ENCODE measurements around the gene ZFP69B.
A peak's percentile ranks its signal among the peaks of the same experiment; 100 is the strongest.

Gene ZFP69B

DNA sequence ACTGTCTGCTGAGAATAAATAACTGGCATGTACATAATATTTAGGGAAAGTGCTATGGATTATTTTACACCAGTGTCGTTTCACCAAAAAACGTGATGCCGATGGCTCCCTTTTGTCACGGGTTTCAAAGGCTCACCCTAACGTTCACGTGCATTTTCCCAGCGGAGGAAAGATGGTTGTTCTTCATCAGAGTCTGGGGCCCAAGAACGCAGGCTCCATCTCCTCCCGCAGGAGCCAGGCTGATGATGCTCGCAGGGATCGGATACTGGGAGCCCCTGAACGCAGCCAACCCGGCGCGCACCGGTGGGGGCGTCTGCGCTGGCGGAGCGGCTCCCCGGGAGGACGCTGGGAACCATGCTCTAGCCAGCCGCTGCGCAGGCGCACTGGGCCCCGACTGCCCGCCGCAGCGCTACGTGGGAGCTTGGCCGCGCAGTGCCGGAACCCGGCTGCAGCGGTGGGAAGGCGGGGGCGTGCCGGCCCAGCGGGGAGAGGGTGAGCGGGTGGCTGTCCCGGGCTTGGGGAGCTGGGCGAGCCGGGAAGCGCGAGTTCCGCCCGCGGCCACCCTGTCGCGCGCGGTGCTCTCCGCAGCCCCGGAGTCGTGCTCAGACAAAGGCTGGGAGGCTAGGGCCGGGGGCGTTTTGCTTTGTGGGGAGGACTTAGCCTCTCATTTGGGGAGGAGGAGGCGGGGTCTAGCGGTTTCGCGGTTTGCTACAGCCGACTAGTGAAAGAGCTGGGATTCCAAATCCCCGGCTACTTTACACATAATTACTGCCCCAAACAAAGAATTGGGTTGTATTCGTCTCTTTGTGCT, at the start of gene ZFP69B:
TSS of gene ZFP69B (plus strand) at position 793 of the 811 bp plus-strand sequence. CDS start 486 bp downstream, outside the sequence.
- DNase-seq (ENCODE audit: low read depth in 2 of 2, low spot score in 1 of 2) = peak; percentile 72 to 82

DNA sequence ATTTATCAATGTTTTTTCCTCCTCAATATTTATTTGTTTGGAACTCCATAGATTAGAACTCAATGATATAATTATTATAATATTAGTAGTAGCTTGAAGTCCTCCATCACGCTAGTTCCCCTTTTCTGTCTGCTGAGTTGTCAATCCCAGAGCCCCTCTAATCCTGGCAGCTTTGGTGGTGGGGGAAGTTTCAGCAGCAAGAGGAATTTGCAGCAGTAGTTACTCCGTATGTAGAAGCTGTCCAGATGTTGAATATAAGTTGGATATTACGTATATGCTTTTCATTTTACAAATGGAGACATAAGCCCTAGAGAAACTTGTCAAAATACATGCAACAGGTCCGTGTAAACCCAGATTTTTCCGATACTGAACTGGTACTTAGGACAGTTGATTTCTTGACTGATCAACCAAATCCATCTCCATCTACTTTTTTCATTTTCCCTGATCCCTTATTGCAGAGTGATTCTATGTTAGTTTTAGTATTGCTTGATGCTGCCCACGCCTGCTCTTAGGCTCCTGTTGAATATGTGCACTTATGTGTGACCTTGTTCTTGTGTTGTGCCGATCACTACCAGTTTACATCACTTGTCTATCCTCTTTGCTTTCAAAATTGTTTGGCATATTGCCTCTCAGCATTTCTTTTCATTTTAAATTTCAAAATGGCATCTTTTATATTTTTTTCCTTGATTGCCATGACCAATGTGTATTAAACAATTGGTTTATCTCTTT, 48.6 kb upstream of the ZFP69B start:
- no peak for DNase-seq (ENCODE audit: low read depth in 2 of 2, low spot score in 1 of 2)

DNA sequence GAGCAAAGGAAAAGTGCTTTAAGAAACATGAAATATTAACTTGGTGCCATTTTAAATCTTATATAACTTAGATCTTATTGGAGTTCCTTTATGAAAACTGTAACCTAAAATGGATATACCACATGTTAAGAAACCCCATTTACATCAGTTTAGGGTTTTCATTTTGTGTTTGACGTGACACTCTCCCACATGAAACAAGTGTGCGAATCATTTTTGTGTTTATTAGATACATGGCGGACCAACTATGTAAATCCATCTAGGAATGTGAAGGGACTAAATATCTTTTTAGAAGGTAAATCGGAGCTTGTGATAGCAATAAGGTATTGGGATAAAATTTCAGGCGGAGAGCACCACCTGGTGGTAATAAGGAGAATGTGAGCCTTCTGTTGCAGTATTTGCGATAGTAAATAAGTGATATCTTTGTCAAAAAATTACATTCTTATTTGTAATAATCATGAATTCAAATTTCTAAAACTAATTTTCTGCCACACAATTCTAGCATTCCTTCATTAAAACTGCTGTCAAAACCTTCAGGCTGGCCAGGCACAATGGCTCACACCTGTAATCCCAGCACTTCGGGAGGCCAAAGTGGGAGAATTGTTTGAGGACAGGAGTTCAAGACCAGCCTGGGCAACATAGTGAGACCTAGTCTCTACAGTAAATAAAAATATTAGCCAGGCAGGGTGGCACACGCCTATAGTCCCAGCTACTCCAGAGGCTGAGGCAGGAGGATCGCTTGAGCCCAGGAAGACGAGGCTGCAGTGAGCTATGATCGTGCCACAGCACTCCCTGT, 45.4 kb upstream of the ZFP69B start:
- no peak for DNase-seq (ENCODE audit: low read depth in 2 of 2, low spot score in 1 of 2)

DNA sequence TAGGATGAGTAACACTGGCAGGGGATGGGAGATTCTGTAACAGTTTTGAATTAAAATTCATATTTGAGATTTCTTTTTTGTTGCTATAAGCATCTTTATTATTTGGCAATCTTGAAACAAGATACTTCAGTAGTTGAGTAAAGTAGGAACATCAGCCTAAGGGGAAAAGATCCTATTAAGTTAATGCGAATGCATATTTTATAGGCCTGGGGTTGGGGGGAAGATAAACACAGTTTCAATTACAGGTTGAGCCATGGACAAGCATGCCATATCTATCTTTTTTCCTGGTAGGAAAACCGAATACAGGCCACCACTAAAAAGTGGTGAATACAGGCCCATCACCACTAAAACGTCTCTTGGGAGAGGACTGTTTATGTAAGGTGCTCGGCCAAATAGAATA, 44.5 kb upstream of the ZFP69B start:
- no peak for DNase-seq (ENCODE audit: low read depth in 2 of 2, low spot score in 1 of 2)

DNA sequence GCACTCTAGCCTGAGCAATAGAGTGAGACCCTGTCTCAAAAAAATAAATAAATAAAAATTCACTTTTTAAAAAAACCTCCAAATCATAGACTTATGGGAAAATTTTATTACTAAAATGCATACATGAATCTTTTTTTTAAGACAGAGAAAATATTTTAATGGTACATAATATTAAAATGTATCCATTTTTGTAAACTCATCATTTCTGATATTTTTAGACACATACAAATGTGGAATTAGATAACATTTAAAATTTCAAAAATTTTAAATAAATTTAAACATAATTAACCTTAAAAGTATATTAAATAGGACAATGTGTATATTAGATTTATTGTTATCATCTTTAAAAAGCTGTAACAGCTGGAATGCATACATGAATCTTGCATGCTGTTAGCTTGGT, 42.8 kb upstream of the ZFP69B start:
- DNase-seq (ENCODE audit: low read depth in 2 of 2, low spot score in 1 of 2) = no peak

DNA sequence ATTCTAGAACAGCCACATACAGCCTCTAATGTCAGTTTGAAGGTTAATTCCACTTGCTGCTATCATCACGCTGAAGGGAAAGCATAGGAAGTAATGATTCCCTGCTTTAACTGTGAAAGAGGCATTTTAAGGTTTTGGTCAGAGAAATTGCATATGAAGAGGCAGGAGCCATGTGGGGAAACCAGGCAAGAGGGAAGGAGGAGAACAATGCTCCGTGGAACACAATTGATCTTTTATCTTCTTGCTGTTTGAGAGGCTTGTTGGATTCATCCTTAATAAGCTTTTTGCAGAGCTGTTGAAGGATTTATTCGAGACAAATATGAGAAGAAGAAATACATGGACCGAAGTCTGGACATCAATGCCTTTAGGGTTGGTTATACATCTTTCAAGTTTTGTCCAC, 40.8 kb upstream of the ZFP69B start:
- DNase-seq (ENCODE audit: low read depth in 2 of 2, low spot score in 1 of 2) = no peak

DNA sequence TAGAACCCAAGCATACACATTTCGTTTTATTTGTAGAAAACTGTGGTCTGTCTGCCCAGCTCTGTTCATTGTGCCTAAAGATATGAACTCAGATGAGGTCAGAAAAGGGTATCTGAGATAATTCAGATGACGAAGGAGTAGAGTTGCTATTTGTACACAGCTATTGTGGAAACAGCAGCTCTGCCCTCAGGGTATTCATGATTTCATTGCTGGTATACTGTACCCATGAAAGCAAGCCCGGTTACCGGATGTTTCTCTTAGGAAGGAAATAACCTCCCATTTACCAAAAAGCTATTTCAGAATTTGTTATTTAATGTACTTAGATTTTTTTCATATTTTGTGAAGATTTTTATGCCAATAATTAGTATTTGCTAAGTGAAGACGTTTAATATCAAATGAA, 39.0 kb upstream of the ZFP69B start:
- DNase-seq (ENCODE audit: low read depth in 2 of 2, low spot score in 1 of 2) = no peak

DNA sequence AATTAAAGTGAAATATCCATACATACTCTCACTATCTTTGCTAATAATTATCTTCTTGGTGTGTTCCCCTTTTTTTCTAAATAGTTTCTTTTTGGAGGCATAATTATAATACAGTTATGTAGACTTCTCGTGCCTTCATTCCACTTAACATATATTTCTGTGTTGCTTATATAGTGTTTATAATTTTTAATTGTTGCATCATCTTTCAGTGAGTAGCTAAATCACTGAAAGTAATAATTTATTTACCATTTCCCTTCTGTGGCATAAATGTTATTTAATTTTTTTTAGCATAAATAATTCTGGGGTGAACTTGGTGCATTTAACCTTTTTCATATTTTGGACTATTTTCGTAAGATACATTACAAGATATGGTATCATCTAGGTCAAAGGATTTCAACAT, 38.4 kb upstream of the ZFP69B start:
- no peak for DNase-seq (ENCODE audit: low read depth in 2 of 2, low spot score in 1 of 2)

DNA sequence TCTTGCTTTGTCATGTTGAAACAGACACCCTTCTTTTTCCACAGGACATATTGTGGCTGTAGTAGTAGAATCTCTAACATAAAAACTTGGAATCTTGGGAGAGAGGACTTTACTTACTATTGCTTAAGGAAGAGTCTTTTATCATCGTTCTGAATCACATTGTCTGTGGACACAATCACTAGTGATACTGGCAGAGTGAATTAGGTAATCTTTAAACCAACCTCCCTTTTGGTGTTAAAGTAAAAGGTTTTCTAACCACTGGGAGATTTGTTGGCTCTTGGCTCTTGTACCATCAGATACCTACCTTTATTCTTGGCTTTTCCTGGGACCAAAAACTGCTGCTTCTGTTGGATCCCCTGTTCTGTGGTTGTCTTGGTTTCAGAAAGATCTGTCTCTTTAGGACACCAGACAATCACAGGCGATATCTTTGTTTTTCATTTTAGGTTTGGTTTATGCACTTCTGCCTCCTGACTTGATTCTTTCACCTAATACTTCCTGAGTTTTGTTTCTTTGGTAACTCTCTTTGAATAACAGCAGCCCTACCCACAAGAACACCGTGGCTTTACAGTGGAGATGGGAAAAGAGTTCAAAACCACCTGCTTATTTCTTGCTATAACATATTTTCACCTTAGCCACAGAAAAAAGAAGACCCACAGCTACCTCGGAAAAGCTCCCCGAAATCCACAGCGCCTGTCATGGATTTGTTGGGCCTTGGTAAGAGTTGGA, 36.6 kb upstream of the ZFP69B start:
- DNase-seq (ENCODE audit: low read depth in 2 of 2, low spot score in 1 of 2) = no peak

DNA sequence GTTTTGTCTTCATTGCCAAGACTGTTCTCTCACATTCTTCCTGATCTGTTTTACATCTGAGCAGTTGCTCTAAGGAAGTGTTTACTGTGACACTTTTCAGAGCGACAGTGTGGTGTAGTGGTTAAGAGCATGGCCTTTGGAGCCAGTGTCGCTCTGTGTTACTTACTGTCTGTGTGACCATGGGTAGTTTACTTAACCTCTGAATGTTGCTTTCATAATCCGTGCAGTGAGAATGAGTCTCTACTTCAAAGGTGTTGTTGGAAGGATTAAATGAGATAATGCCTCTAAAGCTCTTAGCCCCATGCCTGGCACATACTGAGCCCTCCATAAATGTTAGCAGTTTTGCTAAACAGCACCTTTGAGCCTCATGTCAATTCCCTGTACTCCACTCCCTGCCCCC, 35.9 kb upstream of the ZFP69B start:
- DNase-seq (ENCODE audit: low read depth in 2 of 2, low spot score in 1 of 2) = no peak

DNA sequence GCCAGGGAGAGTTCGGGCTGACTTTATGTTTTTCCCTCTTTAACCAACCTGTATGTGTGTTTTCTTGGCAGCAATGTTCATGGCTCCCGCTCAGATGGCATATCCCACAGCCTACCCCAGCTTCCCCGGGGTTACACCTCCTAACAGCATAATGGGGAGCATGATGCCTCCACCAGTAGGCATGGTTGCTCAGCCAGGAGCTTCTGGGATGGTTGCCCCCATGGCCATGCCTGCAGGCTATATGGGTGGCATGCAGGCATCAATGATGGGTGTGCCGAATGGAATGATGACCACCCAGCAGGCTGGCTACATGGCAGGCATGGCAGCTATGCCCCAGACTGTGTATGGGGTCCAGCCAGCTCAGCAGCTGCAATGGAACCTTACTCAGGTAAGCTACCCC, 33.6 kb upstream of the ZFP69B start:
- DNase-seq (ENCODE audit: low read depth in 2 of 2, low spot score in 1 of 2) = no peak

DNA sequence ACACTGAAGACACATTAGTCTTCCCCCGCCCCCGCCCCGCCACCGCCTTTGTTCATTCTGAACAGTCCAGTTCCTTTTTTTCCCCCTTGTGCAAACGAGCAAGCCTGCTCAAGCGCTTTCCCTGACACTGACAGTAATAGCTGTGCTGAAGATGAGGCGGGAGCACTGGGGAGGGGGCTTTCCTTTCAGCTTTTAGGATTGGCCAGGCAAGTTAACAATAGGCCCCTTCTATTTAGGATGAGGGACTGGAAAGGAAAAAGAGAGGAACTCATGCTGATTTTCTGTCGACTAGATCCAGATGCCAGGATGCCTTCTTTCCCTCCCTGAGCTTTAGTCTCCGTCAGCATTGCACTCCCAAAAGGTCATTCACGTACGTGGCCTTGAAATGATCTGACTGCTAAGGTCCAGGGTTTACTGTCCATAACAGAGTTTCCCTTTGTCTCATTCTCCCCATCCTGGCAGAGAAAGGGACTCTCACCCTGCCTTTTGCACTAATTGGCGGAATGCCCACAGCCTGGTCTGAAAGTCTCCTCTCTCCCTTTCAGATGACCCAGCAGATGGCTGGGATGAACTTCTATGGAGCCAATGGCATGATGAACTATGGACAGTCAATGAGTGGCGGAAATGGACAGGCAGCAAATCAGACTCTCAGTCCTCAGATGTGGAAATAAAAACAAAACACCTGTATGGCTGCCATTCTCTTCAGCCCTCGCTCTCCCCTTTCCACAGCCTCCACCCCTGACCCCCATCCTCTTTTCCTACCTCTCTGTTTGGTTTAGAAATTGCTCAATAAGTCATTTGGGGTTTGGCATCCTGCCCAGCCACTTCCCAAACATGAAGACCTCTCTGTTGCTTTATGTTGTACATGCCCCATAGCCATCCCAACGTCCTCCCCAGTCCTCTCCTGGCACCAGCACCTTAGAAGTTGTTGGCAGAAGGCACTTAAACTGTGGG, 28.6 kb upstream of the ZFP69B start:
- no peak for DNase-seq (ENCODE audit: low read depth in 2 of 2, low spot score in 1 of 2)

DNA sequence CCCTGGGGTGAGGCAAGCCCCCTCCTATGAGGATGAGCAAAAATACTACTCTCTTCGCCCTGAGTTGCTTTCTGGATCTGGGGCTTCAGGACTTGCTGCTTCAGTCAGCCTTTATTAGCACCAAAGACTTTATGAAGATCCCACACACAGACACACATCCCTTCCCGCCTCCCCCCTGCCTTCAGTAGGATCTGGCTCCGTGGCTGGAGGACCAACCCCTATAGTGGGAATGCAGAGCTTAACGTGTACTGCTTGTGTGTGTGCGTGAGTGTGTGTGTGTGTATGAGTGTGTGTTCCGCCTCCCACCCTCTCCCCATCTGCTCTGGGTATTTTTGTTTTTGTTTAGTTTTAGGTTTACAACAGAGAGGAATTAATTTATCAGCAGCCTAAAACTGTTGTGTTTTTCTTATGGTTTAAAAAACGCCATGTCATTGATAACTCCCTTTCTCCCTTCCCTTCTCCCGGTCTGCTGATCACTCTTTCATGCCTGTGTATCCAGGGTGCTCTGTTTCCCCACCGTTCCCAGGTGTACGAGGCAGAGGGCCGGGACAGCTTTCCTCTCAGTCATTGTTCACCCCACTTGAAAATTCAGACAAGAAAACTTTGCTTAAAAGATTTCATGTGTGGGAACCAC, 27.5 kb upstream of the ZFP69B start:
- DNase-seq (ENCODE audit: low read depth in 2 of 2, low spot score in 1 of 2) = no peak

DNA sequence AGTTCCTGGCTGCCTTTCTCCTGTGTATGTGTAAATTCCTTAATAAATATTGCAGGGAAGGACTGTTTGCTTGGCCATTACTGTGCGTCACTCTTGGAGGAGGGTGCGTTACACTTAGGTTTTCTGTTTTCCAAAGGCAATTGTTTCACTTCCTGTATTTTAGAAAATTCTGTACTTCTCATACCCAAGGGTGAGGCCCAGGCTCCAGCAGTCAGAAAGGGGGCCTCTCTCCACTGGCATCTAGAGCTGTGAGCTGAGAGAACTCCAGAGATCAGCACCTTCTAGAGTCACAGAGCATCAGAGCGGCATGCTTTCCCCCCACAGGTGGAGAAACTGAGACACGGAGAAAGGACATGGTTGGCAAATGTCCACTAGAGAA, 27.0 kb upstream of the ZFP69B start:
- DNase-seq (ENCODE audit: low read depth in 2 of 2, low spot score in 1 of 2) = no peak

DNA sequence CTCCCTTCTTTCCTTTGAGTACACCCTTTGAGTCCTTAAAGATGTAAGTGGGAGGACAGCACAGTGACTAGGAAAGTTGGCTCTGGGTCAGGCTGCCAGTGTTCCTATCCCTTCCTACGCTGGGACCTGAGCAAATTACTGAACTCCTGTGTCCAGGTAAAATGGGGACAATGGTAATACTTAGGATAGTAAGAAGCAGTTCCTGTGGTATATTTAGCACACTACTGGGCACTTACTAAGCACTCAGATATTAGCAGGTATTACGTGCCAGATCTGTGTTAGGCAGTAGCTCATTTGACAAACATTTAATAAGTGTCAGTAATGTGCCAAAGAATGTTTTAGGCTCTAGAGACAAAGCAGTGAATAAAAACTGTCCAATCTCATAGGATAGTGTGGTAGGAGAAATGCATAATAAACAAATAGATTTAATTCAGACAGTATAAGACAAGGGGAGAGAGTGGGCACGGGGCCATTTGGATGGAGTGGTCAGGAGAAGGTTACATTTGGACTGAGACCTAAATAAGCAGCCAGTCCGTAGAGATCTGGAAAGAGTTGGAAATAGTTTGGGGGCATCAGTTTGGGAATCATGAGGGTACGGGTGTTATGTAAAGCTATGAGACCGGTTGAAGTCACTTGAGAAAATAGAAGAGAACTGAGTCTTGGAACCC, 26.2 kb upstream of the ZFP69B start:
- DNase-seq (ENCODE audit: low read depth in 2 of 2, low spot score in 1 of 2) = no peak

DNA sequence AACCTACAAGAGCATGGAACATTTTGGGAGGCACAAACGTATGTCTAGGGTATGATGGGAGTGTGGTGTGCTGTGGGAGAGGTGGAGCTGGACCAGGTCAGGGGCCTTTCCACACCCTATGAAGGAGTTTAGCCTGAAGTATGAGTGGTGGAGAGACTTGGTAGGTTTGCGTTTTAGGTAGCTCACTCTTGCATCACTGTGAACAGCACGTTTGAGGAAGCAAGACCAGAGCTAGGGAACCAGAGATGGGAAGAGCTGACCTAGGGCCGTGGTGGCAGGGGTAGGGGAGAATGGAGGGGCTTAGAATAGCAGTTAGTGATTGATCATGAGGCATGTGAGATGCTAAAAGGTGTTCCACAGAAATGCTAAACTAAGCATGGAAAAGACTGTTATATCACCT, 25.1 kb upstream of the ZFP69B start:
- DNase-seq (ENCODE audit: low read depth in 2 of 2, low spot score in 1 of 2) = no peak

DNA sequence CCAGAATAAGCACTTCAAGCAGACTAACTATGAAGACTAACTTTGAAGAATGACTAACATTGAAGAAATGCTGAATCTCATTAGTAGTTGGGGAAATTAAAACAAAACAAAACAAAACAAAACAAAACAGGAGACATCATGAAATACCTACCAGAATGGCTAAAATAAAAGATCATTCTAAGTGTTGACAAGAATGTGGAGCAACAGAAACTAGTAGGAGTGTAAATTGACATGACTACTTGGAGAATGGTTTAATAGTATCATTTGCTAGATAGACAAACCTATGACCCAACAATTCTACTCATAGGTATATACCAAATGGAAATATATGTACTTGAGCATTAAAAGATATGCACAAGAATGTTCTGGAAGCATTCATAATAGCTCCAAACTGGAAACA, 18.9 kb upstream of the ZFP69B start:
- DNase-seq (ENCODE audit: low read depth in 2 of 2, low spot score in 1 of 2) = no peak

DNA sequence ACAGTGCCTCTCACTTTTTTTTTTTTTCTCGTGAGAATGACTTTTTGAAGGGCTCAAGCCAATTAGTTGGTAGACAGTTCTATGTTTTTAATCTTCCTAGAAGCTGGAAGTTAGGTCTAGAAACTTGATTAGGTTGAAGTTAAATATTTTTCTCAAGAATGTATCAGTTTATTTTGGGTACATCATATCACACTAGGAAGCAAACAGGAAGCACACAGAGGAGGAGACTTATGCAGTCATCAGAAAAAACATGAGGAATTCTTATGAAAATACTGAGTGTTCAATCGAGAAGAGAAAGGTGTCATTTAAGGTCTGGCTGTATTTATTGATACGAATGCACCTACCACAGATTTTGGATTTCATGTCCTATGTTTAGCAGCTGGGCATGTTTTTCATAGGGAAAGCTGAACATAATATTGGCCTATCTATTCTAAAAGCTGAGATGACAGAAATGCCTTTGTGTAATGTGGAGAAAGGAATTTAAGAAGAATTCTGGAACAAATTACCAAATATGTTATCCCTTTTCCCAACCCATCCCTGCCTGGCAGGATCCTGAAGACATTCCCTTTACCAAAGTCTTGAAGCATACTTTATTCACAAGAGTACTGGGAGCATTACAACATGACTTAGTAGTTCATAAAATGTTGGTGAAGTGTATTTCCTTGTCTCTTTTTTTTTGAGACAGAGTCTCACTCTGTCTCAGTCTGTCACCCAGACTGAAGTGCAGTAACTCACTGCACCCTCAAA, 17.5 kb upstream of the ZFP69B start:
- no peak for DNase-seq (ENCODE audit: low read depth in 2 of 2, low spot score in 1 of 2)
